Renal cortex interstitium (tissue), 11 donors: ENCODE data around the gene TBC1D3I. TPM values are rescaled to one million over a fixed set of nuclear protein-coding genes. Genes with fewer than 3 reads are reported as not detected.
"Not testable (repeated sequence)": the region's sequence is repeated elsewhere in the genome, so short reads cannot be mapped to it uniquely, and the experiment has no call there.

Source experiments
- DNase-seq, 11 donors: peaks; one replicate each; pipeline ENCODE4 v3.0.0-alpha.2; 2013; ENCODE audit warnings: low read depth in 9 of 11, low spot score in 4 of 11; ENCODE audit errors: extremely low read depth in 1 of 11
- polyA plus RNA-seq, 3 donors: library from polyadenylated mRNA; unstranded; fragments of 120-200 nt; gene quantifications; one replicate each; pipeline ENCODE4 v1.2.1, GENCODE V29; 2013; ENCODE audit not compliant: insufficient read length in 3 of 3

TBC1D3I gene
- polyA plus RNA-seq, 3 donors: 0.92 to 3.3 TPM; not detected in 1

DNA sequence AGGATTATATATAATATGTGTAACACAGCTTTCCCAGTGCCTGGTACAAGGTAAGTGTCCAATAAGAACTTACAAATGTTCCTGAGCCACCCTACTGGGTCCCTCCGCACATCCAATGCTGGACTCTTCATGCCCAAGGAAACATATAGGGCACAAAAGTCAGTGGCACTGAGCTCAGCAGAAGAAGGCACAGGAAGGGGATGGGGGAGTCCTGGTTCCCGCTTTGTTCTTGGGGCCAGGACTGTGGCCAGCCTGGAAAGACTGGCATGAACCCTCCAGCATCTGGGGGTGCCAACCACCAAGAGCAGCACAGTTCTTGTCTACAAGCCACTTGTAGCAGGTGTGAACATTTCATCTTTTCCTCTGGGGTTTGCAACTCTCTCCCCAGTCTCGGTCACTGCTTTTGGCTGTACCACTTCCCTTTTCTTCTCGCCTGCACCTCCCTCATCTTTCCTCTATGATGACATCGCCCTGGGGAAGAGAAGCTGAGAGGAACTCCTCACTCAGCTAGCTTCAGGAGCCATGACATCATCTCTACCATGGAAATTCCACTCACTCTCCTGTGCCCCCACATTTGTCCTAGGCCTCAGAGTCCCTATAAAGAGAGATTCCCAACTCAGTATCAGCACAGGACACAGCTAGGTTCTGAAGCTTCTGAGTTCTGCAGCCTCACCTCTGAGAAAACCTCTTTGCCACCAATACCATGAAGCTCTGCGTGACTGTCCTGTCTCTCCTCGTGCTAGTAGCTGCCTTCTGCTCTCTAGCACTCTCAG lies 53.7 kb downstream of the TBC1D3I start, which contains the start of gene CCL4L2:
Gene CCL4L2, plus strand, starts transcription at position 625 of the 773 bp plus-strand sequence.
- DNase-seq: not testable (repeated sequence)

DNA sequence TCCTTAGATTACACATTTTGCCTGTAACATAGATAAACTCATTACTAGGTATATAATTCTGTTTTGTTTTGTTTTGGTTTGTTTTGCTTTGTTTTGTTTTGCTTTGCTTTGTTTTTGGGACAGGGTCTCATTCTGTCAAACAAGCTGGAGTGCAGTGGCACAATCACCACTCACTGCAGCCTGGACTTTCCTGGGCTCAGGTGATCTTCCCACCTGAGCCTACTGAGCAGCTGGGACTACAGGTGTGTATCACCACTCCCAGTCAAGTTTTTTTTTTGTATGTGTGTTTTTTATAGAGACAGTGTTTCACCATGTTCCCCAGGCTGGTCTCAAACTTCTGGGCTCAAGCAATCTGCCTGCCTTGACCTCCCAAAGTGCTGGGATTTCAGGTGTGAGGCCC lies 54.8 kb downstream of the TBC1D3I start:
- DNase-seq: no peak

DNA sequence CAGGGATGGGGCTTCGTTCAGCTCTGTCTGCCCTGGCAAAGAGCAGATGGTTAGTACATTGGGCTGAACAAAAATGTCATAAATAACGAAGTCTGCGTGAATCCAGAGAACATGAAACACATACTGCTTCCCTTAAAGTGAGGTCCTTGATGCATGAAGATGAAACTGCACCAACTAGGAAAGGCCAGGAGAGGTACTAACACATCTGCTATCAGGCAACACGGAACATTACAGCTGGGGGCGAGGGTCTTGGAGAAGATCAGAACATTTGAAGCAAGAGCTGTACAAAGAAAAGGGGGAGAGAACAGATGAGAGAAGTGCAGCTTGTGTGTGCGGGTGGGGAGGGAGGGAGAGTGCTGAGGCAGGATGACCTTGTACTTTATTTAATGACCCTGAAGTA lies 57.0 kb downstream of the TBC1D3I start:
- not testable (repeated sequence) for DNase-seq

DNA sequence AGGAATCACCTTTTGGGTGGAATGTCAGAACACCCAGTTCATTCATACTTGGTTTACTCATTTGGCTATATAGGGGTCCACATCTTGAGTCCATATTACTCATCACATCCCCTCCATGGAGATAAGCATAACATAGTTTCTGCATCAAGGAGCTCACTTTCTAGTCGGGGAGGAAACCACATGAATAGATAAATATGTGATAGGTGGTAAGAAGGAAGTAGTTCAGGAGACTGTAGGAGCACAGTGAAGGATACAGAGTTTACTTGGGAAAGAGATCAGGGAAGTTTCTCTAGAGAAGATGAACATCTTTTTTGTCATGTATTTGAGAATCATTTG lies 57.9 kb downstream of the TBC1D3I start:
- DNase-seq: not testable (repeated sequence)

DNA sequence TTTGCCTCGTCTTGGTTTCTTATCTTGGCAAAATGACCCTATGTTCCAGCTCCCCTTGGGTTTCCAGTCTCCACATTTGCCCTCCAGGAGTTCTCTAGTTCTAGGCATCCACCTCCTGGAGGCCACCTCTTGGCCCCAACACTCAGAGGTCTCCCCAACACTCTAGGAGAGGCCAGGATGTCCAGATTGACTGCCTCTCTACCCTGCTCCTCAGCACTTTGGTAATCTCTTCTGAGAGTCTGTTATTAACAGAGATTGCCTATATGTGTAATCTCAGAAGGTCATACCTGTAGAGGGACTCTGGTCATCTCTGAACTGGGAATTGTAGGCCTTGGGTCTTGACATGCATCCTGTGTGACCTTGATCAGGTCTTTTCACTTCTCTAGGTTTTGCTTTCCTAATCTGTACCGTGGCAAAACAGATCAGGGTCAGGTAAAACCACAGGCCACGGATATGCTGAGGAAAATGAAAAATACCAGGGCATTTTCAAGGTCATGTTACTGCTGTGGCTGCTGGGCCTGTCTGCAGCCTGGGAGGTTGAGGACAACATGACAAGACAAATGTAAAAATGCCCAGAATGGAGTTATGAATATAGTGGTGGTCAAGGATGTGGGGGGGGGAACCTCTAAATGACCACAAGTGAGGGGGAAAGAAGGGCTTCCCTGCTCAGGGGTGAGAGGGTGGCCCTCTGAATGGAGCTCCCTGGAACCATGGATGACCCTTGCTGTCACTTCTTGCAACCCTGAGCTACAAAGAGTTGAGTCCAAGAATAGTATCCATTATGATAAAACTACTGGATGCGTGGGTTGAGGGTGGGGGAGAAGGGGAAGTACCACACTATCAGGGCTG lies 58.5 kb downstream of the TBC1D3I start:
- no peak for DNase-seq

DNA sequence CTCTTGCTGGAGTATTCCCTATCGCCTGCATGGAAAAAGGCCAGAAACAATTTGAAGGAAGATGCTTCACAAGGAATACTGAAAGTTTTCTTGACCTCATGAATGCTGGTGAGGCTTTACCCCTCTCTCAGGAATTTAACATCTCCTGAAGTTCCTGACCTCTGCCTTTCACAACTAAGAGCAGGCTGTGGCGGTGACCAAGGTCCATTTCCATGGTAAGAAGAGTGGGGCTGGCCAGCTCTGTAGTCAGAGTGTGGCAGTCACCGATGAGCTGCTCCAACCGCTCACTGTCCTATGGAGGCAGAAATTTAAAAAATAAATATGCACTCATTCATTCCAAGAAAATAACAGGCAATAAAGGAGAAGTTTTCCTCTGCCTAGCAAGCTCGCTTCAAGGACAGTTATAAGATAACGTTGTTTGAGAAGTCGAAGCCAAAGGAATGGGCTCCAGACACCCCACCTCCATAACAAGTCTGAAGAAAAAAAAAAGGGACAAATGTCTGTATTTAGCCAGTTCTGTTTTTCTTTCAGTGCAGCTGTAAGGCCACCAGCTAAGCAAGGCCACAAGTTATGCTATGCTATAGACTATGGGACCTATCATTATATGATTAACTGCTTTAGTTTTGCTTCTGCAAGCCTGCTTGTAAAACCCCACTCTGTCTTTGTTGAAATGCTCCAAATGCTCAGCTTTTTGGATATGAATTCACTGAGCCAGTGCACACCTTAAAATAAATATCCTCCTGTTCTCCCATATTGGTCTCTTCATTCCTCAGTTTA lies 59.5 kb downstream of the TBC1D3I start:
- DNase-seq: no peak

Other genes starting within 250 kb of the TBC1D3I start
- gene CCL23, start 246.6 kb downstream of the TBC1D3I start, polyA plus RNA-seq: under 1 TPM in 1 of 3 donors, not detected in 2; 0.98 TPM
- not detected for gene CCL18, start 200.3 kb downstream of the TBC1D3I start, polyA plus RNA-seq
- gene CCL3, start 174.4 kb downstream of the TBC1D3I start, polyA plus RNA-seq: 1 to 10 TPM in 2 of 3 donors, under 1 TPM in 1; 0.35 to 5.1 (median 2.9) TPM
- gene CCL4, start 160.7 kb downstream of the TBC1D3I start, polyA plus RNA-seq: 1 to 10 TPM in 2 of 3 donors, under 1 TPM in 1; 0.76 to 3.9 (median 1.1) TPM
- 10 to 100 TPM in 1 of 3 donors, 1 to 10 TPM in 2; 6.9 to 18.7 (median 8.6) TPM for gene TBC1D3B, start 87.9 kb downstream of the TBC1D3I start, polyA plus RNA-seq
- gene CCL3L1, start 67.8 kb downstream of the TBC1D3I start, polyA plus RNA-seq: 1 to 10 TPM in 2 of 3 donors, under 1 TPM in 1; 0.69 to 1.5 (median 1.1) TPM
- gene CCL4L2, start 53.5 kb downstream of the TBC1D3I start, polyA plus RNA-seq: 1 to 10 TPM in 2 of 3 donors, under 1 TPM in 1; 0.73 to 1.8 (median 1.7) TPM
- not detected for gene TBC1D3G, start 59.3 kb upstream of the TBC1D3I start, polyA plus RNA-seq
- gene TBC1D3H, start 123.9 kb upstream of the TBC1D3I start, polyA plus RNA-seq: 1 to 10 TPM in 1 of 3 donors, not detected in 2; 3.3 TPM
- gene ZNHIT3, start 222.1 kb upstream of the TBC1D3I start, polyA plus RNA-seq: 10 to 100 TPM; 60.9 to 73.1 (median 70.2) TPM